SU-DHL-6 (cell line): ENCODE results near the gene PICK1.

Experiments
- CTCF ChIP-seq: fragments of 200-600 bp; sonication (generic); IDR thresholded peaks from one replicate; pipeline ENCODE4 v1.5.1; 2017; ENCODE audit warnings: antibody characterized with exemption, mild to moderate bottlenecking, low read length, moderate library complexity; ENCODE audit not compliant: insufficient read depth, poor library complexity, severe bottlenecking
- EZH2phosphoT487 ChIP-seq: fragments of 200-600 bp; sonication (generic), shearing (Covaris generic); conservative IDR thresholded peaks from 2 replicates; pipeline ENCODE4 v1.6.1; 2018; ENCODE audit warnings: mild to moderate bottlenecking, antibody characterized with exemption, low read length, moderate library complexity, mixed read lengths

- TF ChIP-seq CTCF (no peak), EZH2phosphoT487 (no peak)
Measured at GRCh38 chr22:38122616-38123015, 65.4 kb downstream of the PICK1 start.
